Smooth muscle cell (in vitro differentiated cells): ENCODE measurements around the gene FANCE. TPM values are rescaled to one million over a fixed set of nuclear protein-coding genes. Genes with fewer than 3 reads are reported as not detected.

Experiments used
- DNase-seq: peaks from one replicate; lab custom pipeline; 2025; ENCODE audit not compliant: unreplicated experiment; lab: John Stamatoyannopoulos, UW
- H2AFZ ChIP-seq: fragments of 200-600 bp; sonication (generic); 2 replicates; pipeline ENCODE4 v1.6.0; 2016; ENCODE audit warnings: antibody characterized with exemption, low read depth, mild to moderate bottlenecking
- H3F3A ChIP-seq: fragments of 200-600 bp; sonication (generic); 2 replicates; pipeline ENCODE4 v1.6.0; 2017; ENCODE audit warnings: antibody characterized with exemption, low read depth
- H3K27ac ChIP-seq: fragments of 200-600 bp; sonication (generic); 2 replicates; pipeline ENCODE4 v1.5.1; 2016; ENCODE audit warnings: low read depth, mild to moderate bottlenecking
- H3K27me3 ChIP-seq: fragments of 200-600 bp; sonication (generic); 2 replicates; pipeline ENCODE4 v1.6.1; 2016; ENCODE audit warnings: low read depth, mild to moderate bottlenecking
- H3K36me3 ChIP-seq: fragments of 200-600 bp; sonication (generic); 2 replicates; pipeline ENCODE4 v1.5.1; 2016; ENCODE audit warnings: low read depth
- H3K4me1 ChIP-seq: fragments of 200-600 bp; sonication (generic); 2 replicates; pipeline ENCODE4 v1.5.1; 2016; ENCODE audit warnings: low read depth
- H3K4me2 ChIP-seq: fragments of 200-600 bp; sonication (generic); 2 replicates; pipeline ENCODE4 v1.6.0; 2016; ENCODE audit warnings: mild to moderate bottlenecking
- H3K4me3 ChIP-seq: fragments of 200-600 bp; sonication (generic); 2 replicates; pipeline ENCODE4 v1.5.1; 2016; ENCODE audit warnings: mild to moderate bottlenecking
- H3K79me2 ChIP-seq: fragments of 200-600 bp; sonication (generic); 2 replicates; pipeline ENCODE4 v1.6.0; 2016; ENCODE audit warnings: low read depth, mild to moderate bottlenecking
- H3K9ac ChIP-seq: fragments of 200-600 bp; sonication (generic); 2 replicates; pipeline ENCODE4 v1.6.0; 2016; ENCODE audit warnings: low read depth
- H3K9me3 ChIP-seq: fragments of 200-600 bp; sonication (generic); replicated peaks from 2 replicates; pipeline ENCODE4 v1.5.1; 2016; ENCODE audit warnings: low read depth
- H4K20me1 ChIP-seq: fragments of 200-600 bp; sonication (generic); 2 replicates; pipeline ENCODE4 v1.6.0; 2016; ENCODE audit warnings: low read depth
- WGBS: methylation state at CpG from one replicate; pipeline ENCODE4 v1.1.7; 2016; ENCODE audit warnings: low lambda C conversion rate; 5-methylcytosine and 5-hydroxymethylcytosine counted together
- polyA plus RNA-seq: library from polyadenylated mRNA; unstranded; fragments of >200 nt; fragmentation: Nextera tagmentation; extraction: Ambion mirVana; gene quantifications from 2 replicates; pipeline ENCODE4 v1.2.1, GENCODE V29; 2016
- total RNA-seq: library from RNA; depleted of rRNA; stranded (reverse); fragments of >200 nt; gene quantifications from 2 replicates; pipeline ENCODE4 v1.2.3, GENCODE V29; 2014
- TF ChIP-seq, protein P1 (sequence below): fragments of 200-600 bp; sonication (generic); IDR thresholded peaks from 2 replicates; pipeline ENCODE4 v1.5.1; 2017; ENCODE audit warnings: borderline replicate concordance, mild to moderate bottlenecking, antibody characterized with exemption; ENCODE audit not compliant: insufficient read depth, poor library complexity, severe bottlenecking

The FANCE gene
- total and polyA plus RNA-seq, 2 experiments from 2014 or later: 3.6 to 5.6 TPM

DNA sequence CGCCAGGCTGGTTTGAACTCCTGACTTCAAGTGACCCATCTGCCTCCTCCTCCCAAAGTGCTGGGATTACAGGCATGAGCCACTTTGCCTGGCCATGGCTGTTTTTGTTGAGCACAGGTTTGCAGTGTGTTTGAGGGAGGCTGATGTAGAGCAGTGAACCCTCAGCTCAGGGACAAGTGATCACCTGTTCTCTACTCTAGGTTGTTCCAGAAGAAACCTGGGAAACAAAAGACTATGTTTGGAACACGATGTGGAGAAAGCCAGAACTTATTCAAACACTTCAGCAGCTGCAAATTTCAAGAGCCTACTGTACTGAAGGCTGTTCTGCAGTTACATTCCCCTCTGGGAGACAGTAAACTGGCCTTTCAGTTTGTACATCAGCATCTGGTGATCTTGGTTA, 55.9 kb downstream of the FANCE start:
- H3K4me2 ChIP-seq: no peak overlapping the region
- no peaks in the 10 kb centered on the region for H3K36me3 ChIP-seq
- H3K4me3 ChIP-seq: no peak overlapping the region
- no peak overlapping the region for H3K27ac ChIP-seq
- H3K9ac ChIP-seq: no peak overlapping the region
- H3K9me3 ChIP-seq: no peaks in the 10 kb centered on the region
- H3K4me1 ChIP-seq: no peaks in the 10 kb centered on the region
- DNase-seq: no peak
- no peaks in the 10 kb centered on the region for H3F3A ChIP-seq
- no peaks in the 10 kb centered on the region for H3K27me3 ChIP-seq
- TF ChIP-seq, protein P1, sequence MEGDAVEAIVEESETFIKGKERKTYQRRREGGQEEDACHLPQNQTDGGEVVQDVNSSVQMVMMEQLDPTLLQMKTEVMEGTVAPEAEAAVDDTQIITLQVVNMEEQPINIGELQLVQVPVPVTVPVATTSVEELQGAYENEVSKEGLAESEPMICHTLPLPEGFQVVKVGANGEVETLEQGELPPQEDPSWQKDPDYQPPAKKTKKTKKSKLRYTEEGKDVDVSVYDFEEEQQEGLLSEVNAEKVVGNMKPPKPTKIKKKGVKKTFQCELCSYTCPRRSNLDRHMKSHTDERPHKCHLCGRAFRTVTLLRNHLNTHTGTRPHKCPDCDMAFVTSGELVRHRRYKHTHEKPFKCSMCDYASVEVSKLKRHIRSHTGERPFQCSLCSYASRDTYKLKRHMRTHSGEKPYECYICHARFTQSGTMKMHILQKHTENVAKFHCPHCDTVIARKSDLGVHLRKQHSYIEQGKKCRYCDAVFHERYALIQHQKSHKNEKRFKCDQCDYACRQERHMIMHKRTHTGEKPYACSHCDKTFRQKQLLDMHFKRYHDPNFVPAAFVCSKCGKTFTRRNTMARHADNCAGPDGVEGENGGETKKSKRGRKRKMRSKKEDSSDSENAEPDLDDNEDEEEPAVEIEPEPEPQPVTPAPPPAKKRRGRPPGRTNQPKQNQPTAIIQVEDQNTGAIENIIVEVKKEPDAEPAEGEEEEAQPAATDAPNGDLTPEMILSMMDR: no peak
- 86% methylated on average over 2 of the region's 2 CpGs for WGBS
- H2AFZ ChIP-seq: no peak overlapping the region
- no peaks in the 10 kb centered on the region for H4K20me1 ChIP-seq
- no peaks in the 10 kb centered on the region for H3K79me2 ChIP-seq

DNA sequence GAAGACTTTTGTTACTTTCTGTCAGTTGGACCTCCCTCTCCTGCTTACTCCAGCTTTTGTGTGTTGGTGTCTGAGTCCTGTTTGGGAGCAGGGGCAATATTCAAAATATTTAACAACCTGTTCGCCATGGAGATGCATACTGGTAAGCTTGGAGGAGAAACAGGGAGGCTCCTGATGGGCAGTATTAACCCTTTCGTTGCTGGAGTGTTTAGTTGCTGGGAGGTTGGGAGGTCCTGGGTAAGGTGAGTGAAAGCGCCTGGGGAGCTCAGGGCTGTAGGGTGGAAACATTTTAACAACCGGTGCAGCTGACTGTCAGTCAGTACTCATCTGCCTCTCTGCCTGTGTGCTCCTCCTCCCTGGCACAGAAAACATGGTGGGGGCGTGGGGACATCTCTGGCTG, 56.4 kb downstream of the FANCE start:
- WGBS: 75% methylated on average over 5 of the region's 5 CpGs
- H3K36me3 ChIP-seq: no peaks in the 10 kb centered on the region
- H3K4me1 ChIP-seq: no peaks in the 10 kb centered on the region
- no peak for DNase-seq
- no peaks in the 10 kb centered on the region for H3K9me3 ChIP-seq
- H4K20me1 ChIP-seq: no peaks in the 10 kb centered on the region
- TF ChIP-seq, protein P1: no peak
- no peak overlapping the region for H3K9ac ChIP-seq
- H3K27me3 ChIP-seq: no peaks in the 10 kb centered on the region
- H3K4me3 ChIP-seq: no peak overlapping the region
- no peaks in the 10 kb centered on the region for H3K79me2 ChIP-seq
- no peak overlapping the region for H3K4me2 ChIP-seq
- H3K27ac ChIP-seq: no peak overlapping the region
- H3F3A ChIP-seq: no peaks in the 10 kb centered on the region
- no peak overlapping the region for H2AFZ ChIP-seq

DNA sequence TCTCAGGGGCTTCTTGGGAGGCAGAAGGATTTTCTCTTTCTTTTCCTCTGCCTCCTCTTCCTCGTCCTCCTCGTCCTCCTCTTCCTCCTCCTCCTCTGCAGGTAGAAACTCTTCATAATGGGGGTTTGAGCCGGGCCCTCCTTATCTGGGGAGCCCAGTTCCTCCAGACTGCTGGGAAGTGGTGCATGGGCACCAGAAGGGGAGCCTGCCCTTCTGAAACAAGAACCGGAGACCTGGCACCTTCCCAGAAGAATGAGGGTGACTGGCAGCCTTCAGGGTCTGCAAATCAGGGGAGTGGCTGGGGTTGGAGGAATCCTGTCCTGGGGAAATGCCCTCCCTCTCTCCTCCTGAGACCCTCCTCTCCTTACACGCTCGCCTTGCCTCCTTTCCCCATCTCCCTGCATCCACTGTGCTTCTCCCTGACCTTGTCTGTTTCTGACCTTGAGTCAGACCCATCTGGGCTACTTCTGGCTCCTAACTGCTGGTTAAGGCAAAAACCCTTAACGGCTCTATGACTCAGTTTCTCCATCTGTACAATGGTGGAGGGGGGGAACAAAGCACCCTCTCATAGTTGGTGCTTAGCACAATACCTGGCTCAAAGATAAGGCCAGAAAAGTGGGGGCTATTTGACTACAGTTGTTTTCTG, 58.9 kb downstream of the FANCE start:
- no peaks in the 10 kb centered on the region for H3K79me2 ChIP-seq
- no peak for DNase-seq

More for the DNA sequence above, 58.9 kb downstream of the FANCE start:
- no peaks in the 10 kb centered on the region for H3F3A ChIP-seq
- H4K20me1 ChIP-seq: no peaks in the 10 kb centered on the region
- 90% methylated on average over 7 of the region's 7 CpGs for WGBS
- no peak overlapping the region for H3K4me3 ChIP-seq
- H3K9ac ChIP-seq: no peak overlapping the region
- H3K36me3 ChIP-seq: no peaks in the 10 kb centered on the region
- H3K4me1 ChIP-seq: no peaks in the 10 kb centered on the region
- TF ChIP-seq, protein P1: no peak
- H3K27ac ChIP-seq: no peak overlapping the region
- H3K9me3 ChIP-seq: no peaks in the 10 kb centered on the region
- no peaks in the 10 kb centered on the region for H3K27me3 ChIP-seq
- no peak overlapping the region for H3K4me2 ChIP-seq
- H2AFZ ChIP-seq: no peak overlapping the region
